Right lobe of liver (tissue), 6 donors: Measurements from ENCODE around the gene NOL4L. TPM values are rescaled to one million over a fixed set of nuclear protein-coding genes. Genes with fewer than 3 reads are reported as not detected.

ENCODE experiments used
- ATAC-seq, 4 donors: fragments of 200-7000 bp; cut with Tn5 transposase; one replicate each; pipeline ENCODE4 v1.9.1; 2020; ENCODE audit warnings: mild to moderate bottlenecking in 4 of 4, moderate library complexity in 4 of 4
- DNase-seq, 3 donors: peaks; one replicate each; pipeline ENCODE4 v3.0.0-alpha.2; 2020
- H3K27ac ChIP-seq, 3 donors: fragments of 200-600 bp; one replicate each; pipeline ENCODE4 v1.8.0; 2022
- H3K27me3 ChIP-seq, 2 donors: fragments of 200-600 bp; one replicate each; pipeline ENCODE4 v1.8.0; 2022
- H3K36me3 ChIP-seq, 4 donors: fragments of 200-600 bp; sonication (generic) in 1 of 4; one replicate each; pipeline versions ENCODE4 v1.5.1 to v1.8.0; 2017 to 2022; ENCODE audit warnings: control low read depth in 1 of 4
- H3K4me1 ChIP-seq, 4 donors: fragments of 200-600 bp; sonication (generic) in 1 of 4; one replicate each; pipeline versions ENCODE4 v1.5.1 to v1.8.0; 2017 to 2022; ENCODE audit warnings: control low read depth in 1 of 4
- H3K4me3 ChIP-seq, 3 donors: fragments of 200-600 bp; one replicate each; pipeline ENCODE4 v1.8.0; 2022
- H3K9me3 ChIP-seq, 4 donors: fragments of 200-600 bp; sonication (generic) in 1 of 4; one replicate each; pipeline versions ENCODE4 v1.5.1 to v1.8.0; 2017 to 2022; ENCODE audit warnings: control low read depth in 1 of 4
- CTCF ChIP-seq, 4 donors: fragments of 200-600 bp in 3 of 4; fragments of 450-650 bp in 1 of 4; IDR thresholded peaks; one replicate each; pipeline versions ENCODE4 v1.5.1 to v1.8.0; 2016 to 2022; ENCODE audit warnings: antibody characterized with exemption in 4 of 4, mild to moderate bottlenecking in 2 of 4
- POLR2A ChIP-seq: fragments of 450-650 bp; IDR thresholded peaks from one replicate; pipeline ENCODE4 v1.6.1; 2017; ENCODE audit warnings: antibody characterized with exemption, mild to moderate bottlenecking
- WGBS: methylation state at CpG from one replicate; pipeline ENCODE4 v1.1.6; 2018; ENCODE audit warnings: low coverage, low lambda C conversion rate; ENCODE audit not compliant: insufficient coverage; ENCODE audit errors: missing lambda C conversion rate; 5-methylcytosine and 5-hydroxymethylcytosine counted together
- intact Hi-C, 2 donors: fragments of 100-400 bp; cut with DNase I; formaldehyde crosslinking; loops; one replicate each; pipeline versions ENCODE4 v1.11.2 to v1.14.1; 2022
- total RNA-seq, 6 experiments: library from RNA; depleted of rRNA in 2 of 6; stranded (reverse); fragments of >200 nt in 2 of 6; fragmentation: NEBNext Ultra II Directional in 3 of 6; extraction: Animal tissue kit (Norgen Biotek cat#: 25700) in 3 of 6; gene quantifications; one replicate each; pipeline versions ENCODE4 v1.1.0 to v1.2.4, GENCODE V29; 2016 to 2023
- donor health status: DM: no; HTN: yes; CAD: no.
- donor health status: DM: no; HTN: no; CAD: no.
- donor health status: DM: no; HTN: no; CAD: no.
- donor health status: DM: no; HTN: yes; CAD: no.
- donor health status: DM: no; HTN: yes; CAD: no.

Gene NOL4L
- total RNA-seq, 6 experiments from 2014 or later: 4.3 to 6.5 (median 5.7) TPM

GRCh38 chr20:32458061-32458836 lies 126.9 kb downstream of the NOL4L start:
- DNase-seq: peak in 1 of 3 donors; percentile 15
- TF ChIP-seq POLR2A (no peak), CTCF (IDR thresholded peaks at IDR 0.05) (no peak)
- WGBS: no CpG with 5 or more reads among the region's 10 CpGs
- peaks cover 0 to 1% (median under 1%) of the 10 kb centered on the region in 4 donors for H3K36me3 ChIP-seq
- intact Hi-C loops: loop anchor here (10.0 kb wide), 2 partner anchors 103 to 123 kb away; partner anchors contain the start of gene ASXL1 (in 1 of the 2)
- peaks cover 0 to 7% (median 2%) of the 10 kb centered on the region in 4 donors for H3K4me1 ChIP-seq
- ATAC-seq: no peak
- H3K9me3 ChIP-seq: no peaks in the 10 kb centered on the region
- no peak overlapping the region for H3K27ac ChIP-seq
- no peaks in the 10 kb centered on the region for H3K27me3 ChIP-seq
- no peak overlapping the region for H3K4me3 ChIP-seq

- peak; percentile 63 to 77 (median 65) for ATAC-seq
- Histone ChIP-seq H3K9me3 (no peaks in the 10 kb centered on the region), H3K27me3 (no peaks in the 10 kb centered on the region), H3K4me3 (peak overlapping the region; percentile 18 to 32 (median 20)), H3K36me3 (peaks cover 0 to 8% (median 2%) of the 10 kb centered on the region in 4 donors), H3K4me1 (peaks cover 0 to 3% (median 0%) of the 10 kb centered on the region in 4 donors), H3K27ac (no peak overlapping the region)
- TF ChIP-seq POLR2A: no peak
- no peak for TF ChIP-seq CTCF (IDR thresholded peaks at IDR 0.05)
- intact Hi-C loops: loop anchor here (10.0 kb wide), 2 partner anchors 103 to 123 kb away; partner anchors contain the start of gene ASXL1 (in 1 of the 2)
- 16% methylated on average over 9 of the region's 29 CpGs for WGBS
- DNase-seq: peak in 2 of 3 donors; percentile 52 to 70
These were observed 127.6 kb downstream of the NOL4L start for GRCh38 chr20:32457479-32457986.

GRCh38 chr20:32456869-32457478 lies 128.2 kb downstream of the NOL4L start:
- H3K4me1 ChIP-seq: peaks cover 0 to 3% (median 0%) of the 10 kb centered on the region in 4 donors
- peaks cover 0 to 10% (median 2%) of the 10 kb centered on the region in 4 donors for H3K36me3 ChIP-seq
- TF ChIP-seq CTCF (IDR thresholded peaks at IDR 0.05) (peak; percentile 54 to 71 (median 59)), POLR2A (no peak)
- DNase-seq (peak in 1 of 3 donors; percentile 53), ATAC-seq (peak; percentile 41 to 69 (median 54))
- no peak overlapping the region for H3K27ac ChIP-seq
- H3K4me3 ChIP-seq: peak overlapping the region; percentile 18 to 32 (median 20)
- no CpG with 5 or more reads among the region's 36 CpGs for WGBS
- H3K27me3 ChIP-seq: no peaks in the 10 kb centered on the region
- H3K9me3 ChIP-seq: no peaks in the 10 kb centered on the region
- intact Hi-C loops: loop anchor here (10.0 kb wide), 2 partner anchors 102 to 122 kb away; partner anchors contain the start of gene ASXL1 (in 1 of the 2)

- WGBS: 92% methylated on average over 11 of the region's 35 CpGs
- ATAC-seq (no peak), DNase-seq (peak in 1 of 3 donors; percentile 46)
- H3K9me3 ChIP-seq: no peaks in the 10 kb centered on the region
- H3K36me3 ChIP-seq: peaks cover 0 to 14% (median 2%) of the 10 kb centered on the region in 4 donors
- intact Hi-C loops: loop anchor here (10.0 kb wide), 2 partner anchors 101 to 121 kb away; partner anchors contain the start of gene ASXL1 (in 1 of the 2)
- H3K27ac ChIP-seq: no peak overlapping the region
- H3K4me3 ChIP-seq: no peak overlapping the region
- peaks cover 0 to 3% (median 0%) of the 10 kb centered on the region in 4 donors for H3K4me1 ChIP-seq
- no peaks in the 10 kb centered on the region for H3K27me3 ChIP-seq
- TF ChIP-seq CTCF (IDR thresholded peaks at IDR 0.05) (no peak), POLR2A (no peak)
These were observed 129.0 kb downstream of the NOL4L start for GRCh38 chr20:32455901-32456701.
